Inferior parietal cortex (tissue), 1 donor: ENCODE results near the gene STX7.
A peak's percentile ranks its signal among the peaks of the same experiment; 100 is the strongest.

Source experiments
- DNase-seq: peaks from one replicate; pipeline ENCODE4 v3.0.0-alpha.2; 2016; ENCODE audit errors: extremely low spot score

Gene STX7

GRCh38 chr6:132478266-132478665, 34.6 kb downstream of the STX7 start:
- no peak for DNase-seq

GRCh38 chr6:132476688-132477087, 36.2 kb downstream of the STX7 start:
- DNase-seq, result no peak

- DNase-seq, result no peak
Measured at GRCh38 chr6:132475925-132476324, 37.0 kb downstream of the STX7 start.

- DNase-seq, result no peak
Measured at GRCh38 chr6:132471787-132472186, 41.1 kb downstream of the STX7 start.

- DNase-seq, result no peak
Measured at GRCh38 chr6:132466952-132467351, 46.0 kb downstream of the STX7 start.

GRCh38 chr6:132465530-132466485, 47.1 kb downstream of the STX7 start:
- no peak for DNase-seq

GRCh38 chr6:132464538-132465256, 48.2 kb downstream of the STX7 start:
- no peak for DNase-seq

GRCh38 chr6:132461958-132462357, 51.0 kb downstream of the STX7 start:
- no peak for DNase-seq

- no peak for DNase-seq
Measured at GRCh38 chr6:132459605-132459952, 53.3 kb downstream of the STX7 start.

- no peak for DNase-seq
Measured at GRCh38 chr6:132458887-132459604, 53.9 kb downstream of the STX7 start.

GRCh38 chr6:132456700-132457143, 56.2 kb downstream of the STX7 start:
- peak; percentile 25 for DNase-seq

- no peak for DNase-seq
Measured at GRCh38 chr6:132446855-132447241, 66.1 kb downstream of the STX7 start.

- peak; percentile 16 for DNase-seq
Measured at GRCh38 chr6:132446141-132446854, 66.6 kb downstream of the STX7 start.

GRCh38 chr6:132445201-132445951, 67.5 kb downstream of the STX7 start:
- no peak for DNase-seq

- DNase-seq, result no peak
Measured at GRCh38 chr6:132443206-132443605, 69.7 kb downstream of the STX7 start.

- no peak for DNase-seq
Measured at GRCh38 chr6:132430110-132430509, 82.8 kb downstream of the STX7 start.

- DNase-seq, result no peak
Measured at GRCh38 chr6:132425176-132425575, 87.7 kb downstream of the STX7 start.

- DNase-seq, result no peak
Measured at GRCh38 chr6:132423839-132424238, 89.1 kb downstream of the STX7 start.

- DNase-seq, result no peak
Measured at GRCh38 chr6:132418235-132418965, 94.5 kb downstream of the STX7 start.

GRCh38 chr6:132414761-132415160, 98.2 kb downstream of the STX7 start:
- no peak for DNase-seq
